22Rv1 (cell line): ENCODE results near the gene MRGPRD.

Experiments used
- H3K27ac ChIP-seq: fragments of 450-650 bp; 2 replicates; pipeline ENCODE4 v1.5.1; 2017
- ZFX ChIP-seq: fragments of 450-650 bp; IDR thresholded peaks from 2 replicates; pipeline ENCODE4 v1.6.1; 2017; ENCODE audit warnings: antibody characterized with exemption, borderline replicate concordance
- TF ChIP-seq, protein P1 (sequence below): fragments of 450-650 bp; IDR thresholded peaks from 2 replicates; pipeline ENCODE4 v1.5.1; 2017; ENCODE audit warnings: mild to moderate bottlenecking

MRGPRD gene, protein sequence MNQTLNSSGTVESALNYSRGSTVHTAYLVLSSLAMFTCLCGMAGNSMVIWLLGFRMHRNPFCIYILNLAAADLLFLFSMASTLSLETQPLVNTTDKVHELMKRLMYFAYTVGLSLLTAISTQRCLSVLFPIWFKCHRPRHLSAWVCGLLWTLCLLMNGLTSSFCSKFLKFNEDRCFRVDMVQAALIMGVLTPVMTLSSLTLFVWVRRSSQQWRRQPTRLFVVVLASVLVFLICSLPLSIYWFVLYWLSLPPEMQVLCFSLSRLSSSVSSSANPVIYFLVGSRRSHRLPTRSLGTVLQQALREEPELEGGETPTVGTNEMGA

DNA sequence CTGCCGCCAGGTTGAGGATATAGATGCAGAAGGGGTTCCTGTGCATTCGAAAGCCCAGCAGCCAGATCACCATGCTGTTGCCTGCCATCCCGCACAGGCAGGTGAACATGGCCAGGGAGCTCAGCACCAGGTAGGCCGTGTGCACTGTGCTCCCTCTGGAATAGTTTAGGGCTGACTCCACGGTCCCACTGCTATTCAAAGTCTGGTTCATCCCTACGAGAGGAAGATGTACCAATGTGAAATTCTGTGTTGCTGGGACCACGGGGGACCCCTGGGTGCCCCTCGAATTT lies at the start of gene MRGPRD:
Gene MRGPRD, minus strand, starts transcription at position 211 of the 290 bp plus-strand sequence. Its CDS starts 0 bp downstream, at position 211.
- H3K27ac ChIP-seq, result no peak within 1 kb of the TSS
- TF ChIP-seq, protein P1, sequence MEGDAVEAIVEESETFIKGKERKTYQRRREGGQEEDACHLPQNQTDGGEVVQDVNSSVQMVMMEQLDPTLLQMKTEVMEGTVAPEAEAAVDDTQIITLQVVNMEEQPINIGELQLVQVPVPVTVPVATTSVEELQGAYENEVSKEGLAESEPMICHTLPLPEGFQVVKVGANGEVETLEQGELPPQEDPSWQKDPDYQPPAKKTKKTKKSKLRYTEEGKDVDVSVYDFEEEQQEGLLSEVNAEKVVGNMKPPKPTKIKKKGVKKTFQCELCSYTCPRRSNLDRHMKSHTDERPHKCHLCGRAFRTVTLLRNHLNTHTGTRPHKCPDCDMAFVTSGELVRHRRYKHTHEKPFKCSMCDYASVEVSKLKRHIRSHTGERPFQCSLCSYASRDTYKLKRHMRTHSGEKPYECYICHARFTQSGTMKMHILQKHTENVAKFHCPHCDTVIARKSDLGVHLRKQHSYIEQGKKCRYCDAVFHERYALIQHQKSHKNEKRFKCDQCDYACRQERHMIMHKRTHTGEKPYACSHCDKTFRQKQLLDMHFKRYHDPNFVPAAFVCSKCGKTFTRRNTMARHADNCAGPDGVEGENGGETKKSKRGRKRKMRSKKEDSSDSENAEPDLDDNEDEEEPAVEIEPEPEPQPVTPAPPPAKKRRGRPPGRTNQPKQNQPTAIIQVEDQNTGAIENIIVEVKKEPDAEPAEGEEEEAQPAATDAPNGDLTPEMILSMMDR, result no peak
- TF ChIP-seq ZFX, result no peak

DNA sequence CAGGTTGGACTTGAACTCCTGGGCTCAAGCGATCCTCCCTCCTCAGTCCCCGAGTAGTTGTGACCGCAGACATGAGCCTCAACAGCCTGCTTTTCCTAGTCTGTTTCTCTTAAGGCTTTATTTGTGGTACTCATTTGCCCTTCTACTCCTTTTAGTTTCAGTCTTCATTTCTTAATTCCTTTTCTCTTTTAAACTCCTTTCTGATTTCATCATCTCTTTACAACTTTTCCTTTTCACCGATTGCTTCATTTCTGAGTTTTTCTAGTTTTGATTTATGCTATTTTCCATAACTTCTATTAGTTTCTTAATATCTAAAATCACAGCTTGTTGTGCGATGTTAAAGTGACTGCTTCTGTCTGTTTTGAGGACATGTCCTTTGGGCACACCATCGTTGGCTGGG lies 49.5 kb upstream of the MRGPRD start:
- no peak overlapping the region for H3K27ac ChIP-seq
- TF ChIP-seq ZFX, result no peak
- TF ChIP-seq, protein P1, result no peak

DNA sequence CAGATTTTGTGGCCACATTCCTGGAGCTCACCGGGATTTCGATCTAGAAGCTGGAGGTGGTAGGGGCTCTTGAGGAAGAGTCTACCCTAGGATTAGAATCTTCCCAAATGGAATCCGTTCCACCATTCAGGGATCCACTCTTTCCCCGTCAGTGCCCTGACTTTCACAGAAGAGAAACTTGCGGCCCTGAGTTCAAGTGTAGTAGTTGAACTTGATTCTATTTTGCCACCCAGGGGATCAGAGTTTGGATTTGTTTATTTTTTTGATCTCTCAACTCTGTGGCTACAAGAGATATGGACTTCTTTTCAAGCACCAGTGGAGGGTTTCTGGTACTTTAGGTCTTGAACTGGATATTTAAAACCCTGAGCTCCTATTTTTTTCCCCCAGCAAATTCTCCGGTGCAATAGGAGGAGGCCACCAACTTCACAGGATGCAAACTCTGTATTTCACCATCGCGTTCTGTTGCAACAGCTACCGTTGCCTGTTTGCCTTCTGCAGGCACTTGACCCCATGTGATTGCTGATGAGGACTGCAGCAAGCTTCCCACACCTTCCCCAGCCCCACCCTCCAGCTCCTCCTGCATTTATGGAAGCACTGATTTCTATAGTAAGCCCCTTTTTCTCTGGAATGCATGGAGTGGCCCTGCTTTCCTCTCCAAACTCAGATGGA lies 47.1 kb upstream of the MRGPRD start:
- H3K27ac ChIP-seq, result no peak overlapping the region
- TF ChIP-seq ZFX, result no peak
- TF ChIP-seq, protein P1, result no peak

DNA sequence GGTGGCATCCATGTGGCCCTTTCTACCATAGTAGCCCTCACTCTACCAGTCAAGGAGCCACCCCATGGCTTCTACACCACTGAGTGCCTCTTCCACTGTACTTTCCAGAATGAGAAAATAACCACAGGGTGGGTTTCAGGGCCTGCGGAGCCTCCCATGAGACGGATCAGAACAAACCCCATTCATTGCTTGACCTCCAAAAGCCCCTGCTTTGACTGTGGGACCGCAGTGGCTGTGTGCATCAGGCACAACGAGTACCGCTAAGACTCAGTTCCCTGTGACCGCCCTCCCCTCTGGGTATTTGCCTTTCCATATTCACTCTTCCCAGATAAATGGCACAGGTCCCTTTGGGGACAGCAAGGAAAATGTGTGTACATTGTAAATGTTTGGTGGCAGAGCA lies 43.7 kb upstream of the MRGPRD start:
- TF ChIP-seq, protein P1, result no peak

DNA sequence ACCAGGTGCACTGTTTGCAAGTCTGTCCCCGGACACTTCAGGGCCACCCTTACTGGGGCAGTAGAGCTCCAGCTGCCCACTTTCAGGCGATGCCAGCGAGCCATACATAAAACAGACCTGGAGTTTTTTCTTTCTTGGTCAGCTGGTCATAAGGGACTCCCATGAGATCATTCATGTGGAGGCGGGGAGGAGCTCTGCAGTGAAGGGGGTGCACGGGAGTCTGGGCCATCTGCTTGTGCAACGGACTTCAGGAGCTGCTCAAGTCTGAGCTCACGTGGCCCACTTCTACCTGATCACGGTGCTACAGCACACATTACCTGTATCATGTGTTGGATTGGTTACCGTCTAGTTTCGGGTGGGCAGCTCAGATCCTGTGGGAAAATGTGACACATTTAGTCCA lies 41.5 kb upstream of the MRGPRD start:
- no peak overlapping the region for H3K27ac ChIP-seq
- TF ChIP-seq, protein P1, result no peak

More for the DNA sequence above, 43.7 kb upstream of the MRGPRD start:
- no peak overlapping the region for H3K27ac ChIP-seq

DNA sequence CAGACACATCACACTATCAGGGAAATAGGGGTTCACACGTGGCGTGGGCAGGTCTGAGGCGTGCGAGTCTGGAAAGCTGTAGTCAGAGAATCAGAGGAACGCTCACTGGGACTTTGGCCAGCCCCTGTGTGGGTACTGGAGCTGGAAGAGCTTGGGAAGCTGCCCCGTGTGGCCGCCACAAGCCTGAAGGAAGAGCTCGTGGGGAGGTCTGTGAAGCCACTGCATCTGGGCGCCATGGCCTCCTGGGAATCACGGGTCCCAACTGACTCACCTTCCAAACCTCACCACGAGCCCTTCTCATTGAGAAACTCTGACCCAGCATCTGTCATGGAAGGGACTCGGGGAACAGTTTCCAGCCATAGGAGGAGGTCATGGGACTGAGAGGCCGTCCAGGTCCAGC lies 38.1 kb upstream of the MRGPRD start:
- TF ChIP-seq, protein P1, result no peak
- no peak for TF ChIP-seq ZFX

DNA sequence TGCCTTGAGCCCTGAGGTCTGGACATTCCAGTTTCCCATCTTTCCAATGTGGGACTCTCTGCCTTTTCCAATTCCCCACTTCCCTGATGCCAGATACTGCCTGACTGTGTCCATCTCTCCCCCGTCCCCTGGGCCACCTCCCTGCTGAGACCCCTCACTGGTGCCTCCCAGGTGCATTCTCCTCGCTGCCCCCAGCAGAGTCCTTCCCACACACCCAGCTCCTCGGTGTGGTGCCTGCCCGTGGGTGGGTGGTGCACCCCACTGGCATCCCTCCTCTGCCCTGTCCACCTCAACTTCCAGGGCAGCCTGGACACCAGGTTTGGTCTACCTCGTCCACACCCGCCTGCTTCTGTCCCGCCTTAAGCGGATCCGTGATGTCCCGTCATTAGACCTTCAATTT lies 37.2 kb upstream of the MRGPRD start:
- TF ChIP-seq, protein P1, result no peak
- no peak for TF ChIP-seq ZFX
- no peak overlapping the region for H3K27ac ChIP-seq

More for the DNA sequence above, 38.1 kb upstream of the MRGPRD start:
- H3K27ac ChIP-seq, result no peak overlapping the region
